ENCODE measurements around the gene SIK3.
A peak's percentile ranks its signal among the peaks of the same experiment; 100 is the strongest.

Gene SIK3

GRCh38 chr11:117002639-117003299 lies 95.5 kb downstream of the SIK3 start:
- no peak for DNase-seq

- peak; percentile 71 to 76 for DNase-seq
These were observed 98.1 kb downstream of the SIK3 start for GRCh38 chr11:117000014-117000737.

- no peak for DNase-seq
These were observed 101.2 kb downstream of the SIK3 start for GRCh38 chr11:116997071-116997470.

GRCh38 chr11:116994195-116994594 lies 104.0 kb downstream of the SIK3 start:
- DNase-seq = peak in 1 of 2 experiments; percentile 11

- DNase-seq = no peak
These were observed 104.6 kb downstream of the SIK3 start for GRCh38 chr11:116993599-116993998.

GRCh38 chr11:116991491-116991890 lies 106.7 kb downstream of the SIK3 start:
- no peak for DNase-seq

GRCh38 chr11:116990811-116991210 lies 107.4 kb downstream of the SIK3 start:
- no peak for DNase-seq

- no peak for DNase-seq
These were observed 108.2 kb downstream of the SIK3 start for GRCh38 chr11:116990061-116990473.

GRCh38 chr11:116989184-116989583 lies 109.0 kb downstream of the SIK3 start:
- no peak for DNase-seq

GRCh38 chr11:116986521-116987105 lies 111.6 kb downstream of the SIK3 start:
- DNase-seq = peak; percentile 32 to 62

GRCh38 chr11:116984589-116984988 lies 113.6 kb downstream of the SIK3 start:
- peak; percentile 52 to 69 for DNase-seq

- DNase-seq = no peak
These were observed 114.0 kb downstream of the SIK3 start for GRCh38 chr11:116984186-116984585.

- DNase-seq = peak; percentile 79 to 85
These were observed 116.9 kb downstream of the SIK3 start for GRCh38 chr11:116981266-116981885.

GRCh38 chr11:116980136-116980793 lies 118.0 kb downstream of the SIK3 start:
- peak; percentile 16 to 24 for DNase-seq

GRCh38 chr11:116976941-116977570 lies 121.2 kb downstream of the SIK3 start:
- DNase-seq = no peak

GRCh38 chr11:116975661-116976060 lies 122.6 kb downstream of the SIK3 start:
- DNase-seq = no peak

GRCh38 chr11:116973270-116973669 lies 125.0 kb downstream of the SIK3 start:
- DNase-seq = no peak

GRCh38 chr11:116972691-116973090 lies 125.5 kb downstream of the SIK3 start:
- peak; percentile 32 to 40 for DNase-seq

GRCh38 chr11:116970485-116971292 lies 127.5 kb downstream of the SIK3 start:
- no peak for DNase-seq

GRCh38 chr11:116969694-116970093 lies 128.5 kb downstream of the SIK3 start:
- no peak for DNase-seq

- no peak for DNase-seq
These were observed 134.0 kb downstream of the SIK3 start for GRCh38 chr11:116964269-116964668.

GRCh38 chr11:116963813-116964212 lies 134.4 kb downstream of the SIK3 start:
- DNase-seq = no peak

All from Kasumi-1 (cell line).